ENCODE data around the gene TRIP11. TPM values are rescaled to one million over a fixed set of nuclear protein-coding genes. Genes with fewer than 3 reads are reported as not detected.

TRIP11 gene
- total and polyA plus RNA-seq, 8 donors, result 4.2 to 58.7 (median 42.1) TPM

DNA sequence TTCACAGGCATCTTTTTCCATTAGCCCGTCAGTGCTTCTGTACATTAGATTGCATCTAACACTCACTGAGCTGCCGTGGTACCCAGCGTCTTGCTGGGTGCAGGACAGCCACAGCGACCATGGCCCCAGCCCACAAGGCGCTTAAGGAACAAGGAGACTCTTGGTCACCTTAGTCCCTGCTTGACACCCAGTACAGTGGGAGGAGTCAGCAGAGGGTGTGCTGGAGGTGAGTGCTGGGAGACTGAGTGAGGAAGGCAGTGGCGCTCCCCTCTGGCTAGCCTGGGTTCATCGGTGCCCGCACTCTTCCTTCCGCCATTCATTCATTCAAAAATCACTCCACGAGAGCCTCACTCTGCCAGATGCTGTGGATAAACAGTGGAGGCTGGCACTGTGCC, 114.1 kb downstream of the TRIP11 start:
- Histone ChIP-seq H3K4me3 (no peak overlapping the region), H3K27ac (no peak overlapping the region), H3K27me3 (no peaks in the 10 kb centered on the region), H3K9me3 (no peaks in the 10 kb centered on the region), H3K4me1 (no peaks in the 10 kb centered on the region), H3K36me3 (no peaks in the 10 kb centered on the region)
- TF ChIP-seq, protein P1, sequence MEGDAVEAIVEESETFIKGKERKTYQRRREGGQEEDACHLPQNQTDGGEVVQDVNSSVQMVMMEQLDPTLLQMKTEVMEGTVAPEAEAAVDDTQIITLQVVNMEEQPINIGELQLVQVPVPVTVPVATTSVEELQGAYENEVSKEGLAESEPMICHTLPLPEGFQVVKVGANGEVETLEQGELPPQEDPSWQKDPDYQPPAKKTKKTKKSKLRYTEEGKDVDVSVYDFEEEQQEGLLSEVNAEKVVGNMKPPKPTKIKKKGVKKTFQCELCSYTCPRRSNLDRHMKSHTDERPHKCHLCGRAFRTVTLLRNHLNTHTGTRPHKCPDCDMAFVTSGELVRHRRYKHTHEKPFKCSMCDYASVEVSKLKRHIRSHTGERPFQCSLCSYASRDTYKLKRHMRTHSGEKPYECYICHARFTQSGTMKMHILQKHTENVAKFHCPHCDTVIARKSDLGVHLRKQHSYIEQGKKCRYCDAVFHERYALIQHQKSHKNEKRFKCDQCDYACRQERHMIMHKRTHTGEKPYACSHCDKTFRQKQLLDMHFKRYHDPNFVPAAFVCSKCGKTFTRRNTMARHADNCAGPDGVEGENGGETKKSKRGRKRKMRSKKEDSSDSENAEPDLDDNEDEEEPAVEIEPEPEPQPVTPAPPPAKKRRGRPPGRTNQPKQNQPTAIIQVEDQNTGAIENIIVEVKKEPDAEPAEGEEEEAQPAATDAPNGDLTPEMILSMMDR (IDR thresholded peaks at IDR 0.05), result no peak
- intact Hi-C loops (cut with DNase I), result no loop called here
- no peak for DNase-seq
- ATAC-seq, result no peak
- FAIRE-seq, result no peak
- WGBS, 2 donors, result 93 to 98% methylated on average over 10 of the region's 10 CpGs

DNA sequence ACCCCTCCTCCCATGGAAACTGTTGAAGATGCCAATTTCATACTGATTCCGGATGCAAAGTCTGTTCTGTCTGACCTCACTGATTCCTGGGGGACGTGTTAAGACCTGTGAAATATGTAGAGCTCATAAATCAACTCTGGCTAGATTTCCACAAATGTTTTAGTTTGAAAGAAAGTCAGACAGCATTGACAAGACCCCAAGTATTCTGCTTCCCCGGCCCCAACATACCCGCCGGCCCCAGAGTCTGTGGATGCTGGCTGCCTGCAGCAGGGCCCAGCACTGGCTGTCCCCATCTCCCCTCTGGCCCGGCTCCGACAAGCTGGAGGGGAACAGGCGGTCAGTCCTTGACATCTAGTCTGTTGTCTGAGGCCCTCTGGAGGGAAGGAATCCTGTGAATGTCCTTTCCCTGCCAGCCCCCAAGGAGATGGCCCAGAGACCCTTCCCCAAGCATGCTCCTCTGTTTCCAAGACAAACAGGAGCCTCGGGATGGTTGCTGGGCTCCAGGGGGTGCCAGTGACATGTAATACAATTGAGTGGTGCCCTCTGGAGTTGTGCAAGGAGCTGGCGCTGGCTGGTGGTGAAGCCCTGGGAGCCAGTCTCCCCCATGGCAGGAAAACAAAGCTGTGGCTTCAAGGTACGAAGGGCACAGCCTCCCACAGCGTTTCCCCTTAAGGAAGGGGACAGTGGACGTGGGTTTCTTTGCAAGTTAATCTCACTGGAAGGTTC, 114.7 kb downstream of the TRIP11 start:
- no peak for ATAC-seq
- DNase-seq, result no peak
- Histone ChIP-seq H3K9me3 (no peaks in the 10 kb centered on the region), H3K36me3 (no peaks in the 10 kb centered on the region), H3K4me3 (no peak overlapping the region), H3K4me1 (no peaks in the 10 kb centered on the region), H3K27me3 (no peaks in the 10 kb centered on the region), H3K27ac (no peak overlapping the region)
- TF ChIP-seq, protein P1 (IDR thresholded peaks at IDR 0.05), result no peak
- intact Hi-C loops (cut with DNase I), result no loop called here
- 72 to 78% methylated on average over 13 of the region's 13 CpGs for WGBS, 2 donors
- no peak for FAIRE-seq

DNA sequence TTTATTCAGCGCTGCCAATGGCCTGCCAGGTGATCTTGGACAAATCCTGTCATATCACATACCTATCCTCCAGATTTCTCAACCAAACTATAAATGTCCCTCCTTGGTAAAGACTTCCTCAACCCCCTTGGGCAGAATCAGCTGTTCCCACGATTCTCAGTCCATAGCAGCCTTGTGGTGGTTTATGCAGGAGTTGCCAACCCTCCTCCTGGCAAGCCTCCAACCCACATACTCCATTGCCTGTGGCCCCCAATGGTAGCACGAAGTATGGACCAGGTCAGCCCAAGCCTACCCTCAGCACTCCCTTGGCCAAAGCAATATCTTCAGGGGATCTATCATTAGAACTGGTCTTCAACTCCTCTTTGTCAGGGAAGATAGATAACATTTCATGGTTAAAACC, 119.3 kb downstream of the TRIP11 start:
- H3K4me1 ChIP-seq, result no peaks in the 10 kb centered on the region
- no peaks in the 10 kb centered on the region for H3K36me3 ChIP-seq
- intact Hi-C loops (cut with DNase I), result no loop called here
- TF ChIP-seq, protein P1 (IDR thresholded peaks at IDR 0.05), result no peak
- ATAC-seq (no peak), FAIRE-seq (no peak), DNase-seq (no peak)
- WGBS, 2 donors, result 71 to 81% methylated on average over 3 of the region's 3 CpGs
- no peaks in the 10 kb centered on the region for H3K9me3 ChIP-seq
- no peaks in the 10 kb centered on the region for H3K27me3 ChIP-seq
- no peak overlapping the region for H3K27ac ChIP-seq
- no peak overlapping the region for H3K4me3 ChIP-seq

DNA sequence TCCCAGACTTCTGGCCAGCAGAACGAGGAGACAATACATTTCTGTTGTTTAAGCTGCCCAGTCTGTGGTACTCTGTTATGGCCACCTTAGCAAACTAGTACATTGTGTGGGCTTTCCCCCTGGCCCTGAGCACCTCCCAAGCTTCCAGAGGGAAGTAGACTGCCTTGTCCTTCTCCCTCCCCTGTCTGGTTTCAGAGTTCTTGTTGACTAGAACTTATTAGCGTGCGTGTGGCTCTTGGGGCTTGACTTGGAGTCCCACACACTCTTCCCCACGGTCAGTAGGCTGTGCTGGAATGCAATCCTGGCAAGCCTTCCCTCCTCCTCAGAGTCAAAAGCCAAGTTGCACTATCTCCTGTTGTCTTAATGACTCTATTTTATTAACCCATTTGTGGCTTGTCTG, 120.0 kb downstream of the TRIP11 start:
- Histone ChIP-seq H3K4me3 (no peak overlapping the region), H3K4me1 (no peaks in the 10 kb centered on the region), H3K27ac (no peak overlapping the region), H3K36me3 (no peaks in the 10 kb centered on the region), H3K9me3 (no peaks in the 10 kb centered on the region), H3K27me3 (no peaks in the 10 kb centered on the region)
- ATAC-seq (peak in 3 of 4 donors; percentile 35 to 64 (median 59)), DNase-seq (no peak), FAIRE-seq (no peak)
- 58% methylated on average over 4 of the region's 4 CpGs for WGBS, 2 donors
- intact Hi-C loops (cut with DNase I), result no loop called here
- TF ChIP-seq, protein P1 (IDR thresholded peaks at IDR 0.05), result no peak

DNA sequence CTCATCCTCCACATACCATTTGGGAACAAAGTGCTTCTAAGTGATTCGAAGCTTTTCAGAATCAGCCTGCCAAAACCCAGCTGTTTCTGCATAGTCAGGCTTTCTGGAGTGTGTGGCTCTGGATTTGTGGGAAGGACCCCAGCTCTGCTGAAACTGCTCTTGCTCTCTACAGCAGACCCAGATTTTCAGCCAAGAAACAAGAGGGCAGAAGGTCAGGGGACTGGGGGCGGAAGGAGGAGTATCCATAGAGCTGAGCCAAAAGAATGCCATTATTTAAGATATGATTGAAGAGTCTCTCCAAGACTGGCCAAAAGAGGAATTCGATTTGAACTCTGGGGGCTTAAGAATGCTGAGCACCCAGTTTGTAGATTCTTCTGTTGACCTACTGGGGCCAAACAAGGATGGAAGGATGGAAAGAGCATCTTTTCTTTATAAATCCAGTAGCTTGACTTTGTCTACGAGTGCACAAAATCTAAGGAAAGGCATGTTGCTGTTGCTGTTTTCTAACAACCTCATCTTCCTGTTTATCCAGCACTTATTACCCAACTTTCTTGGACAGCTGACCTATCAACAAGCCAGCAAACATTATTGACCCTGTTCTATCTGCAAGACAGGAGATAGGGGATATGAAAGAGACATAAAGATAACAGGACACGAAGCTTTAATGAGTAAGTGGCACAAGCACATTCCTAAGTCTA, 121.5 kb downstream of the TRIP11 start:
- Histone ChIP-seq H3K36me3 (no peaks in the 10 kb centered on the region), H3K27me3 (no peaks in the 10 kb centered on the region), H3K4me3 (no peak overlapping the region), H3K9me3 (no peaks in the 10 kb centered on the region), H3K4me1 (no peaks in the 10 kb centered on the region), H3K27ac (no peak overlapping the region)
- ATAC-seq (peak; percentile 27 to 45 (median 34)), DNase-seq (no peak), FAIRE-seq (no peak)
- whole genome bisulfite sequencing, 2 donors, result 60 to 61% methylated on average over 5 of the region's 5 CpGs
- intact Hi-C loops (cut with DNase I), result no loop called here
- TF ChIP-seq, protein P1 (IDR thresholded peaks at IDR 0.05), result no peak

Data from pancreas (tissue), 10 donors.